Neural progenitor cell (in vitro differentiated cells): ENCODE data around the gene ERN1. TPM values are rescaled to one million over a fixed set of nuclear protein-coding genes. Genes with fewer than 3 reads are reported as not detected.

Source experiments
- DNase-seq: peaks from one replicate; pipeline ENCODE4 v3.0.0-alpha.2; 2016; ENCODE audit warnings: low spot score
- H2AFZ ChIP-seq: fragments of 200-600 bp; sonication (generic); replicated peaks from 2 replicates; pipeline ENCODE4 v1.6.1; 2016; ENCODE audit warnings: antibody characterized with exemption
- H3F3A ChIP-seq: fragments of 200-600 bp; sonication (generic); 2 replicates; pipeline ENCODE4 v1.6.1; 2016; ENCODE audit warnings: antibody characterized with exemption, low read depth
- H3K27ac ChIP-seq: fragments of 200-600 bp; sonication (generic); 2 replicates; pipeline ENCODE4 v1.5.1; 2016; ENCODE audit warnings: mild to moderate bottlenecking
- H3K27me3 ChIP-seq: fragments of 200-600 bp; sonication (generic); 2 replicates; pipeline ENCODE4 v1.6.1; 2016; ENCODE audit warnings: mild to moderate bottlenecking, moderate library complexity
- H3K36me3 ChIP-seq: fragments of 200-600 bp; sonication (generic); 2 replicates; pipeline ENCODE4 v1.5.1; 2016
- H3K4me1 ChIP-seq: fragments of 200-600 bp; sonication (generic); 2 replicates; pipeline ENCODE4 v1.6.1; 2016; ENCODE audit warnings: mixed run types
- H3K4me2 ChIP-seq: fragments of 200-600 bp; sonication (generic); 2 replicates; pipeline ENCODE4 v1.6.1; 2016
- H3K4me3 ChIP-seq: fragments of 200-600 bp; sonication (generic); 2 replicates; pipeline ENCODE4 v1.5.1; 2016
- H3K79me2 ChIP-seq: fragments of 200-600 bp; sonication (generic); 2 replicates; pipeline ENCODE4 v1.6.1; 2016; ENCODE audit warnings: low read depth
- H3K9ac ChIP-seq: fragments of 200-600 bp; sonication (generic); 2 replicates; pipeline ENCODE4 v1.6.1; 2016
- H3K9me3 ChIP-seq: fragments of 200-600 bp; sonication (generic); 2 replicates; pipeline ENCODE4 v1.5.1; 2016; ENCODE audit warnings: low read depth
- H4K20me1 ChIP-seq: fragments of 200-600 bp; sonication (generic); 2 replicates; pipeline ENCODE4 v1.6.1; 2016; ENCODE audit warnings: low read depth
- H3K27ac Mint-ChIP-seq: 3 replicates; pipeline ENCODE4 v1.8.0; 2021; ENCODE audit warnings: mixed read lengths
- H3K27me3 Mint-ChIP-seq: 2 replicates; pipeline ENCODE4 v1.8.0; 2022; ENCODE audit warnings: low read depth, mild to moderate bottlenecking, inconsistent platforms, moderate library complexity, mixed read lengths; ENCODE audit not compliant: insufficient read depth
- H3K36me3 Mint-ChIP-seq: 3 replicates; pipeline ENCODE4 v1.8.0; 2021; ENCODE audit warnings: mixed read lengths
- H3K4me1 Mint-ChIP-seq: 3 replicates; pipeline ENCODE4 v1.8.0; 2021; ENCODE audit warnings: mixed read lengths
- H3K4me3 Mint-ChIP-seq: 3 replicates; pipeline ENCODE4 v1.8.0; 2021; ENCODE audit warnings: mild to moderate bottlenecking, moderate library complexity, mixed read lengths
- H3K9me3 Mint-ChIP-seq: 3 replicates; pipeline ENCODE4 v1.8.0; 2020; ENCODE audit warnings: mixed read lengths
- CTCF ChIP-seq: fragments of 200-600 bp; sonication (generic); IDR thresholded peaks from 2 replicates; pipeline ENCODE4 v1.5.1; 2017; ENCODE audit warnings: antibody characterized with exemption, mild to moderate bottlenecking
- EZH2 ChIP-seq: fragments of 200-600 bp; sonication (generic); IDR thresholded peaks from 2 replicates; pipeline ENCODE4 v1.6.1; 2017; ENCODE audit warnings: antibody characterized with exemption, mild to moderate bottlenecking, moderate library complexity
- EZH2phosphoT487 ChIP-seq: fragments of 200-600 bp; sonication (generic); IDR thresholded peaks from 2 replicates; pipeline ENCODE4 v1.6.1; 2017; ENCODE audit warnings: antibody characterized with exemption
- total RNA-seq: library from RNA; depleted of rRNA; stranded (reverse); fragments of >200 nt; gene quantifications from 2 replicates; pipeline ENCODE4 v1.2.3, GENCODE V29; 2015; ENCODE audit warnings: low replicate concordance

The ERN1 gene
- total RNA-seq, 1 donor from 2014 or later = 2.4 TPM

DNA sequence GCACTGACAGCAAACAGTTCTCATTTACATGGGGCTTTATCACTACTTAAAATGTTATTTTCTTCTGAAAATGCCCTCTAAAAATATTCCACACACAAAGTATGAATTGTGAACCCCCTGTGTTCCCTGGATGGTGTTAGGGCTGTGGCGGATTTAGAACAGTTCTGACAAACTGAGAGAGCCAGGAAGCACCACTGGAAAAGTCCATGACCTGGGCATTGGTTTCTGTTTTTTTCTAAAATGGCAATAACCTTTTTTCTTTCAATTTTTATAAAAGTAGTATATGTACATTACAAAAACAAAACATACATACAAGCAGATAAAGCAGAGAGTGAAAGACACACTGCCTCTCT is 21.0 kb upstream of the ERN1 start:
- TF ChIP-seq EZH2 (no peak), EZH2phosphoT487 (no peak)
- peaks cover 21% of the 10 kb centered on the region for H4K20me1 ChIP-seq
- DNase-seq = no peak

GRCh38 chr17:64150237-64151015 is 20.5 kb upstream of the ERN1 start:
- Mint-ChIP-seq H3K4me1 (peaks cover 23% of the 10 kb centered on the region), H3K9me3 (no peaks in the 10 kb centered on the region), H3K27ac (no peak overlapping the region), H3K27me3 (no peaks in the 10 kb centered on the region), H3K4me3 (no peak overlapping the region), H3K36me3 (peaks cover 25% of the 10 kb centered on the region)
- no peaks in the 10 kb centered on the region for H3K9me3 ChIP-seq
- H3K27ac ChIP-seq = no peak overlapping the region
- TF ChIP-seq EZH2 (no peak), EZH2phosphoT487 (no peak), CTCF (no peak)
- H3K36me3 ChIP-seq = peaks cover 5% of the 10 kb centered on the region
- peaks cover 13% of the 10 kb centered on the region for H3K4me1 ChIP-seq
- peaks cover 21% of the 10 kb centered on the region for H4K20me1 ChIP-seq
- no peaks in the 10 kb centered on the region for H3K27me3 ChIP-seq
- no peak overlapping the region for H3K4me2 ChIP-seq
- no peak overlapping the region for H3K9ac ChIP-seq
- H3F3A ChIP-seq = peaks cover 37% of the 10 kb centered on the region
- no peak overlapping the region for H2AFZ ChIP-seq
- no peak overlapping the region for H3K4me3 ChIP-seq
- DNase-seq = no peak
- H3K79me2 ChIP-seq = peaks cover 20% of the 10 kb centered on the region

More for the DNA sequence above, 21.0 kb upstream of the ERN1 start:
- H3K4me1 ChIP-seq = peaks cover 15% of the 10 kb centered on the region
- no peaks in the 10 kb centered on the region for H3K9me3 ChIP-seq
- peaks cover 5% of the 10 kb centered on the region for H3K36me3 ChIP-seq
- Mint-ChIP-seq H3K27ac (no peak overlapping the region), H3K9me3 (no peaks in the 10 kb centered on the region), H3K4me3 (no peak overlapping the region), H3K36me3 (peaks cover 25% of the 10 kb centered on the region), H3K27me3 (no peaks in the 10 kb centered on the region), H3K4me1 (peaks cover 26% of the 10 kb centered on the region)
- H3K4me2 ChIP-seq = no peak overlapping the region
- H3K27ac ChIP-seq = no peak overlapping the region
- no peak overlapping the region for H2AFZ ChIP-seq
- H3F3A ChIP-seq = peaks cover 37% of the 10 kb centered on the region
- peaks cover 18% of the 10 kb centered on the region for H3K79me2 ChIP-seq
- H3K9ac ChIP-seq = no peak overlapping the region
- H3K4me3 ChIP-seq = no peak overlapping the region
- H3K27me3 ChIP-seq = no peaks in the 10 kb centered on the region

GRCh38 chr17:64149196-64149595 is 19.3 kb upstream of the ERN1 start:
- no peak overlapping the region for H3K4me3 Mint-ChIP-seq

More at GRCh38 chr17:64149196-64149595, 19.3 kb upstream of the ERN1 start:
- no peak overlapping the region for H3K4me3 ChIP-seq
- H3K4me1 ChIP-seq = peaks cover 13% of the 10 kb centered on the region
- H4K20me1 ChIP-seq = peaks cover 21% of the 10 kb centered on the region
- no peaks in the 10 kb centered on the region for H3K27me3 Mint-ChIP-seq
- peaks cover 20% of the 10 kb centered on the region for H3K79me2 ChIP-seq
- no peak for DNase-seq
- H3K4me1 Mint-ChIP-seq = peaks cover 20% of the 10 kb centered on the region
- H3F3A ChIP-seq = peaks cover 37% of the 10 kb centered on the region
- no peak overlapping the region for H3K27ac ChIP-seq
- H2AFZ ChIP-seq = no peak overlapping the region
- peaks cover 25% of the 10 kb centered on the region for H3K36me3 Mint-ChIP-seq
- no peak for TF ChIP-seq EZH2phosphoT487
- no peak for TF ChIP-seq EZH2
- no peak for TF ChIP-seq CTCF
- H3K4me2 ChIP-seq = no peak overlapping the region
- H3K9me3 ChIP-seq = no peaks in the 10 kb centered on the region
- H3K27ac Mint-ChIP-seq = no peak overlapping the region
- peaks cover 5% of the 10 kb centered on the region for H3K36me3 ChIP-seq
- no peaks in the 10 kb centered on the region for H3K27me3 ChIP-seq
- H3K9me3 Mint-ChIP-seq = no peaks in the 10 kb centered on the region
- no peak overlapping the region for H3K9ac ChIP-seq
